ENCODE data around the gene GPC6. TPM values are rescaled to one million over a fixed set of nuclear protein-coding genes. Genes with fewer than 3 reads are reported as not detected.

GPC6 gene
- total and polyA plus RNA-seq, 10 donors = 0.22 to 9.3 (median 4.5) TPM

DNA sequence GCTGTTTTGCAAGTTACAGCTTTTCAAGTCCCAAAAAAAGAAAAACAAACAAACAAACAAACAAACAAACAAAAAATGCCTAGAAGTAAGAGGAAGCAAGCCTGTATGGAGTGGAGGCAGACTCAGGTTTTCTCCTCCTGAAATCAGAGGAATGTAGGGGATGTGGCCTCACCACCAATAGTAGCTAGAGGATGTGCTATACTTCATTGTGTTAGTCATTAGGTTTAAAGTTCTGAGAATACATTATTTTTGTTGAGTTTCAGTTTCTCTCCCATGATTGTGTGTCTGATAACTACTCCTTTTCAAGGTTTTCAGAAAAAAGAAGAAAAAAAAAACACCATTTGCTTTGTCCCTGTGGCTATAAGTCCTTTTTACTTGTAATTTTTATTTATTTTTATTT lies 524.5 kb downstream of the GPC6 start:
- H3K4me1 ChIP-seq = no peaks in the 10 kb centered on the region
- no peak overlapping the region for H3K27ac ChIP-seq
- H3K36me3 ChIP-seq = no peaks in the 10 kb centered on the region
- no peak for DNase-seq
- no peak for TF ChIP-seq POLR2A (IDR thresholded peaks at IDR 0.05)
- TF ChIP-seq POLR2AphosphoS5 (IDR thresholded peaks at IDR 0.05) = no peak
- TF ChIP-seq, protein P1, sequence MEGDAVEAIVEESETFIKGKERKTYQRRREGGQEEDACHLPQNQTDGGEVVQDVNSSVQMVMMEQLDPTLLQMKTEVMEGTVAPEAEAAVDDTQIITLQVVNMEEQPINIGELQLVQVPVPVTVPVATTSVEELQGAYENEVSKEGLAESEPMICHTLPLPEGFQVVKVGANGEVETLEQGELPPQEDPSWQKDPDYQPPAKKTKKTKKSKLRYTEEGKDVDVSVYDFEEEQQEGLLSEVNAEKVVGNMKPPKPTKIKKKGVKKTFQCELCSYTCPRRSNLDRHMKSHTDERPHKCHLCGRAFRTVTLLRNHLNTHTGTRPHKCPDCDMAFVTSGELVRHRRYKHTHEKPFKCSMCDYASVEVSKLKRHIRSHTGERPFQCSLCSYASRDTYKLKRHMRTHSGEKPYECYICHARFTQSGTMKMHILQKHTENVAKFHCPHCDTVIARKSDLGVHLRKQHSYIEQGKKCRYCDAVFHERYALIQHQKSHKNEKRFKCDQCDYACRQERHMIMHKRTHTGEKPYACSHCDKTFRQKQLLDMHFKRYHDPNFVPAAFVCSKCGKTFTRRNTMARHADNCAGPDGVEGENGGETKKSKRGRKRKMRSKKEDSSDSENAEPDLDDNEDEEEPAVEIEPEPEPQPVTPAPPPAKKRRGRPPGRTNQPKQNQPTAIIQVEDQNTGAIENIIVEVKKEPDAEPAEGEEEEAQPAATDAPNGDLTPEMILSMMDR (IDR thresholded peaks at IDR 0.05 in 8 of 11, conservative IDR thresholded peaks at IDR 0.05 in 3 of 11) = no peak
- H3K27me3 ChIP-seq (replicated peaks in 1 of 7) = no peaks in the 10 kb centered on the region
- intact Hi-C loops (cut with DNase I; ENCODE audit: low total_unique reads) = no loop called here
- no peak overlapping the region for H3K4me3 ChIP-seq
- H3K9me3 ChIP-seq = no peaks in the 10 kb centered on the region

DNA sequence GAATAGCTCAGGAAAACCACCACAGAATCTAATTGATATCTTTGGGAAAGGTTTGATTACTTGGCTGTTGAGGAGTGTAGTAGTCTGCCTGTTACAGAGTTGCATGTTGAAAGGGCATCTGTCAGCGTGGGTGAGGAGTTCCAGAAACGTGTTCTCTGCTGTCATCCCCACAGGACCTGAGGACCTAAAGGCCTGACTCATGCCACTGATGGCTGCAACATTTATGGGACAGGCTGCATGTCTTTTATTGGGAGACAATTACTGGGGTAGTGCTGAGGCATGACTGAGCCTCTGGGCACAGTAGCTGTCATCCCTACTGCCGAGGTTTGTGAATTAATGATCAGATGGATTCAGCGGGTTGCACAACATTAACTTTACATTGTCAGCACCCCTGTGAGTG lies 525.9 kb downstream of the GPC6 start:
- no peaks in the 10 kb centered on the region for H3K4me1 ChIP-seq
- no peak overlapping the region for H3K27ac ChIP-seq
- intact Hi-C loops (cut with DNase I; ENCODE audit: low total_unique reads) = no loop called here
- H3K9me3 ChIP-seq = no peaks in the 10 kb centered on the region
- no peaks in the 10 kb centered on the region for H3K27me3 ChIP-seq (replicated peaks in 1 of 7)
- DNase-seq = no peak
- TF ChIP-seq, protein P1 (IDR thresholded peaks at IDR 0.05 in 8 of 11, conservative IDR thresholded peaks at IDR 0.05 in 3 of 11) = no peak
- no peak for TF ChIP-seq POLR2AphosphoS5 (IDR thresholded peaks at IDR 0.05)
- no peak for TF ChIP-seq POLR2A (IDR thresholded peaks at IDR 0.05)
- H3K4me3 ChIP-seq = no peak overlapping the region
- H3K36me3 ChIP-seq = no peaks in the 10 kb centered on the region
- WGBS, 5 donors = 72 to 94% (median 87%) methylated on average over 4 of the region's 4 CpGs

DNA sequence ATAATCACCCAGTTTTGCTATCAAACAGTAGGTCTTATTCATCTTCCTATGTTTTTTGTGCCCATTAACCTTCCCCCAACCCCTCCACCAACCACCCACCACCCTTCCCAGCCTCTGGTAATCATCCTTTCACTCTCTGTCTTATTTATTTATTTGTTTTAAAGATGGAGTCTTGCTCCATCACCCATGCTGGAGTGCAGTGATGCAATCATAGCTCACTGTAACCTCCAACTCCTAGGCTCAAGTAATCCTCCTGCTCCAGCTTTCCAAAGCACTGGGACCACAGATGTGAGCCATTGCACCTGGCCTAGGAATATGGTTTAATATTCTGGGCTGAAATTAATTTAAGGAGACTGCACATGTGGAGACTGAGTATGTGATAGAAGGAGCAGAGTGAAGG lies 527.0 kb downstream of the GPC6 start:
- DNase-seq = no peak
- Histone ChIP-seq H3K27me3 (replicated peaks in 1 of 7) (no peaks in the 10 kb centered on the region), H3K9me3 (no peaks in the 10 kb centered on the region), H3K27ac (no peak overlapping the region), H3K4me3 (no peak overlapping the region), H3K4me1 (no peaks in the 10 kb centered on the region), H3K36me3 (no peaks in the 10 kb centered on the region)
- TF ChIP-seq POLR2AphosphoS5 (IDR thresholded peaks at IDR 0.05) = no peak
- TF ChIP-seq POLR2A (IDR thresholded peaks at IDR 0.05) = no peak
- TF ChIP-seq, protein P1 (IDR thresholded peaks at IDR 0.05 in 8 of 11, conservative IDR thresholded peaks at IDR 0.05 in 3 of 11) = no peak
- intact Hi-C loops (cut with DNase I; ENCODE audit: low total_unique reads) = no loop called here

DNA sequence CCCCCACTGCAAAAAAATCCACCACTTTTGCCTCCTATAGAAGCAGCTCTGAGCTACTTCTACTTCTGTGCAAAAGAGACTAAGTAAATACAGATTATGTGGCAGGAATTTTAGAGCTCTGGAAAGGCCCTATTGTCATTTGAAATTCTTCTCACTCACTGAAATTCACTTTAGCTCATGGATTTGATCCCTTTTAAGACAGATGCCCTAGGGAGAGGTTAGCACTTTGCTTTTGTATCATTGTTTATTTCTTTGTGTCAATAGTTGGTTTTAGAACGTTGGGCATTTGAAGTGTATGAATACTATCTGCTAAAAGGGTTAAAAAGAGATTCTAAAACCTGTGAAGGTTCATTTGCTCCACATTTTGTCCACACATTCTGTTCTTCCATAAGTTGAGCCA lies 528.7 kb downstream of the GPC6 start:
- H3K27ac ChIP-seq = no peak overlapping the region
- H3K9me3 ChIP-seq = no peaks in the 10 kb centered on the region
- H3K4me3 ChIP-seq = no peak overlapping the region
- 29 to 50% (median 37%) methylated on average over 1 of the region's 1 CpG for WGBS, 5 donors
- no peaks in the 10 kb centered on the region for H3K36me3 ChIP-seq
- TF ChIP-seq POLR2AphosphoS5 (IDR thresholded peaks at IDR 0.05) (no peak), POLR2A (IDR thresholded peaks at IDR 0.05) (no peak)
- TF ChIP-seq, protein P1 (IDR thresholded peaks at IDR 0.05 in 8 of 11, conservative IDR thresholded peaks at IDR 0.05 in 3 of 11) = no peak
- DNase-seq = no peak
- no peaks in the 10 kb centered on the region for H3K4me1 ChIP-seq
- H3K27me3 ChIP-seq (replicated peaks in 1 of 7) = no peaks in the 10 kb centered on the region
- intact Hi-C loops (cut with DNase I; ENCODE audit: low total_unique reads) = no loop called here
